Hepatocyte (in vitro differentiated cells): ENCODE data around the gene TFR2.

Experiments used
- CTCF ChIP-seq: fragments of 200-600 bp; sonication (generic); IDR thresholded peaks from 2 replicates; pipeline ENCODE4 v1.5.1; 2016; ENCODE audit warnings: antibody characterized with exemption, mild to moderate bottlenecking; ENCODE audit not compliant: poor library complexity
- EZH2 ChIP-seq: fragments of 200-600 bp; sonication (generic); IDR thresholded peaks from 2 replicates; pipeline ENCODE4 v1.6.1; 2016; ENCODE audit warnings: antibody characterized with exemption, mild to moderate bottlenecking, borderline replicate concordance

GRCh38 chr7:100611983-100612729 is 29.2 kb downstream of the TFR2 start, which contains the start of gene MOSPD3:
- TF ChIP-seq CTCF (no peak), EZH2 (no peak)
